Measurements from ENCODE around the gene RUVBL2.
"Not testable (repeated sequence)": the region's sequence is repeated elsewhere in the genome, so short reads cannot be mapped to it uniquely, and the experiment has no call there.

Gene RUVBL2

GRCh38 chr19:49018388-49019241 lies 24.9 kb downstream of the RUVBL2 start:
- not testable (repeated sequence) for DNase-seq

DNA sequence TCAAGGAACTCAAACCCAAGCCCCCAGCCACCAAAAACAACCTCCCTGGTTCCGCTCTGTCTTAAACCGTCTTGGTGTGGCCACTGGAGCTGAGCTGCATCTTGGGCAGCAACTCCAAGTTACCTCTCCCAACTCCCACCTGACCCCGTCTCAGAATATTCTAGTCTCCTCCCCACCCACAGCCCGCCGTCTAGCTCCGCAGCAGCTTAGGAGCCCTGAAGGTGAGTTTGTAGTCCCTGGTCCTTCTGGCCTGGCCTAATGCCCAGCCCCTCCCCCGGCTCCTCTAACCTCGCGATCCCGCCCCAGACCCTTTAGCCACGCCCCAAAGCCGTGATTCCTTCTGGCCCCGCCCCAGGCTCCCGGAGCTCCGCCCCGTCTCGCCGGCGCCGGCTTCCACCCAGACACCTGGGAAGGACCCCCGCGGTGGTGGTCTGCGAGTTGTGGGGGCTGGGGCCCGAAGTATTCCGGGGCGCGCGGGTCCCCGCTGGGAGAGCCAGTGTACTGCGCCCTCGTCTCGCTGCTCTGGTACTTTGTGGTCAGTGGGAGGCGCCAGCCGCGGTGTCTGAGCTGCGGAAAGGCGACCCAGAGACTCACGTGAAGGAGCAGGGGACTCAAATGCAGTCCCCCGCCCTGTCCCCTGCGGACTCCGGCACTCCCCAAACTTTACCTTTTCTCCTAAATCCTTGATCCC lies 25.7 kb downstream of the RUVBL2 start:
- DNase-seq: peak; percentile 63

GRCh38 chr19:49020342-49020741 lies 26.7 kb downstream of the RUVBL2 start:
- DNase-seq: no peak

GRCh38 chr19:49020931-49021895 lies 27.5 kb downstream of the RUVBL2 start:
- DNase-seq: no peak

DNA sequence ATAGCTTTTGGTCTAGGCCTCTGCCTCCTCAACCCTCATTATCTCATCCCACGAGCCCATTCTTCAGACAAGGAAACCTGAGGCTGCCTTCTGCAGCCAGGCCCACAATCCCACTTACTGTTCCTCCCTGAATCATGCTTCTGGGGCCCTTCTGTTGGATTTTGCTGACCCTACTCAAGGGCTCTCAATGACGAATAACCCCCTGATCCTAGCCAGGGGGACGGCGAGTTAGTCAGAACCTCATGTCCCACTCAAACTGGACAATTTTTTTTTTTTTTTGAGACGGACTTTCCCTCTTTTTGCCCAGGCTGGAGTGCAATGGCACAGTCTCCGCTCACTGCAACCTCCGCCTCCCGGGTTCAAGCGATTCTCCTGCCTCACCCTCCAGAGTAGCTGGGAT lies 28.4 kb downstream of the RUVBL2 start:
- no peak for DNase-seq

DNA sequence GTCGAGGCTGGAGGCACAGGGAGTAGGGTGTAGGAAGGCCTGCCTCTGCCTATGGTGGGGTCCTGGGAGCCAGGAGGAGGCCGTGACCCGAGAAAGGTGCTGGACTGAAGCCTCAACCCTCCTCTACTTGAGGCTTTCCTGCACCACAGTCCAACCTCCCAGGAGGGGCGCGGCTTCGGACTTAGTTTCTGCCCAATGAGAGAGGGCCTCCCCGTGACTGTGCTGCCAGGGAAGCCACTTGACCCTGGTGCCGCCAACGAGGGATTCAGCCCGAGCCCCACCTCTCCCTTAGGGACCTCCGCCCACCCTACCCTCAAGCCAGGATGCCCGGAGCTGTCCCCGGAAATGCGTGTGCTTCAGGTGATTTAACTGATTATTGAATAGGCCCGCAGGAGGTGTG lies 30.5 kb downstream of the RUVBL2 start, which contains the start of gene CGB3:
CGB3 (minus strand) TSS at position 101 of the 400 bp plus-strand sequence. CDS start 362 bp downstream, outside the sequence.
- not testable (repeated sequence) for DNase-seq

GRCh38 chr19:49025088-49025487 lies 31.4 kb downstream of the RUVBL2 start:
- not testable (repeated sequence) for DNase-seq

DNA sequence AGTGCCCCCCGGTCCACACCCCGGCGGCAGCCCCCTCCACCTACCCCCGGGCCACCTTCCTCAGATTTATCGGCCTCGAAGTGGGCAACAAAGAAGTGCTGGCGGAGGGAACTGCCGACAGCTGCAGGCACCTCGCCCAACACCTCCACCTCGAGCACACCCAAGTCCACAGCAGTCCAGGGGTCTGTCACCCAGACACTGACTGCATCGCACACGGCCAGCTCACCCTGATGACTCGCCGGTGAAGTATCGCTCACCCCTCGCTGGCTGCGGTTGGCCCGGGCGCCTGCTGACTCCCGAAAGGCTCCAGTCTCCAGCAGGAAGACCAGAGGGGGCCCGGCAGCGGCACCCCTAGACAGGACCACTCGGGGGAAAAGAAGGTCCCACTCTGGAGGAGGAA lies 31.9 kb downstream of the RUVBL2 start:
- DNase-seq: not testable (repeated sequence)

GRCh38 chr19:49028686-49029085 lies 35.0 kb downstream of the RUVBL2 start:
- not testable (repeated sequence) for DNase-seq

- not testable (repeated sequence) for DNase-seq
These were observed 36.1 kb downstream of the RUVBL2 start for GRCh38 chr19:49029749-49030148.

DNA sequence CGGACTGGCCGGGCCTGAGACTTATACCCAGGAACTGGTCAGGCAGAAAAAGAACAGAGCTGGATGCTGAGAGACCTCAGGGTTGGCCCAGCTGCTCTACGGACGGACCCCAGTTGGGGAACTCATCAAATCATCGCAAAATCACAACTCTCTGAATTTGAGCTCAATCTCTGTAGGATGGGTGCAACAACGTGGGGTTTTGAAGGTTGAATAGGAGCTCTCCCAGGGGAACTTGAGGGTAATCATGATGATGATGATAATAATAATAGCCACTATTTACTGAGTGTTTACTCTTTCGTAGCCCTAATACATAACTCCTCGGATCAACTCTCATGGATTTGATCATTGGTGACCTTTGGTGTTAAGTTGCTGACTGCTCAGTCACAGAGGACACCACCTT lies 36.6 kb downstream of the RUVBL2 start:
- DNase-seq: not testable (repeated sequence)

DNA sequence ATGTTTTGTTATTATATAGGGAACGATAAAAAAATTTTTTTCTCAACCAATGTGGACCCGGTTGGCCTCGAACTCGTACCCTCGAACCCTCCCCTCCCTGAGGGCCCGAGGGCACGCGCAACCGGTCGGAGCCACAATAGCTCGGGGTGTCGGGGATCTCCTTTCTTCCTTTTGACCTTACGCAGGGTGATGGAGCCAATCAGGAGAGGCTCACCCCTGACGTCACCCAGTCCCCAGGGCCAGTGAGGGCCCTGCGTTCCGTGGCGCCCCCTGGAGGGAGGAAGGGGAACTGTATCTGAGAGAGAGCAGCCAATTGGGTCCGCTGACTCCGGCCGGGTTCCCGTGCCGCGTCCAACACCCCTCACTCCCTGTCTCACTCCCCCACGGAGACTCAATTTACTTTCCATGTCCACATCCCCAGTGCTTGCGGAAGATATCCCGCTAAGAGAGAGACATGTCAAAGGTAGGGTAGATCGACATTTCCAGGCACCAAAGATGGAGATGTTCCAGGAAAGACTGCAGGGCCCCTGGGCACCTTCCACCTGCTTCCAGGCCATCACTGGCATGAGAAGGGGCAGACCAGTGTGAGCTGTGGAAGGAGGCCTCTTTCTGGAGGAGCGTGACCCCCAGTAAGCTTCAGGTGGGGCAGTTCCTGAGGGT lies 38.1 kb downstream of the RUVBL2 start, which contains the start of gene CGB2:
CGB2 (plus strand) TSS at position 249 of the 660 bp plus-strand sequence; CDS start at position 455, 206 bp downstream.
- peak; percentile 58 for DNase-seq

- DNase-seq: not testable (repeated sequence)
These were observed 43.1 kb downstream of the RUVBL2 start, which contains the start of gene CGB1 for GRCh38 chr19:49036815-49037214. Gene CGB1, minus strand, starts transcription at chr19:49036895. Its CDS starts 184 bp downstream, at chr19:49036711.

GRCh38 chr19:49038111-49038510 lies 44.4 kb downstream of the RUVBL2 start:
- DNase-seq: not testable (repeated sequence)

DNA sequence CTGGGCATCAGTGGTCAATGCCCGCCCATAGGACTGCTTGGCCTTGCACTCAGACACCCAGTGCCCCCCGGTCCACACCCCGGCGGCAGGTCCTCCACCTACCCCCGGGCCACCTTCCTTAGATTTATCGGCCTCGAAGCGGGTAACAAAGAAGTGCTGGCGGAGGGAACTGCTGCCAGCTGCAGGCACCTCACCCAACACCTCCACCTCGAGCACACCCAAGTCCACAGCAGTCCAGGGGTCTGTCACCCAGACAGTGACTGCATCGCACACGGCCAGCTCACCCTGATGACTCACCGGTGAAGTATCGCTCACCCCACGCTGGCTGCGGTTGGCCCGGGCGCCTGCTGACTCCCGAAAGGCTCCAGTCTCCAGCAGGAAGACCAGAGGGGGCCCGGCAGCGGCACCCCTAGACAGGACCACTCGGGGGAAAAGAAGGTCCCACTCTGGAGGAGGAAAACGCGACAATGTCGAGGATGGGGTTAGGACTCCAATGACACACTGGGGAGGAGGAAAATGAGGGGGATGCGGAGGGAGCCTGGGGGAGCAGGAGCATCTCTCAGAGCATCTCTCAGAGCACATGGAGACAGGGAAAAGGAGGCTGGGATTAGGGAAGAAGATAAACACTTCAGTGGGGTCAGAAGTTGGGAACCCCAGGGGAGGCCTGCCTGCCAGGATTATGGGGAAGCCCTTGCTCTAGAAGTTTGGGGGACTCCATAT lies 45.0 kb downstream of the RUVBL2 start:
- DNase-seq: not testable (repeated sequence)

- DNase-seq: not testable (repeated sequence)
These were observed 46.0 kb downstream of the RUVBL2 start for GRCh38 chr19:49039736-49040135.

GRCh38 chr19:49042177-49042576 lies 48.5 kb downstream of the RUVBL2 start:
- DNase-seq: no peak

DNA sequence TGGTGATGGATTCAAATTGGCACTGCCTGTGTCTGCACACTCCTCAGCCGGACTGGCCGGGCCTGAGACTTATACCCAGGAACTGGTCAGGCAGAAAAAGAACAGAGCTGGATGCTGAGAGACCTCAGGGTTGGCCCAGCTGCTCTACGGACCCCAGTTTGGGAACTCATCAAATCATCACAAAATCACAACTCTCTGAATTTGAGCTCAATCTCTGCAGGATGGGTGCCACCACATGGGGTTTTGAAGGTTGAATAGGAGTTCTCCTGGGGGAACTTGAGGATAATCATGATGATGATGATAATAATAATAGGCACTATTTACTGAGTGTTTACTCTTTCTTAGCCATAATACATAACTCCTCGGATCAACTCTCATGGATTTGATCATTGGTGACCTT lies 49.0 kb downstream of the RUVBL2 start:
- not testable (repeated sequence) for DNase-seq

GRCh38 chr19:49043548-49043947 lies 49.9 kb downstream of the RUVBL2 start, which contains the start of gene CGB5:
Gene CGB5, plus strand, starts transcription at chr19:49043848. Its CDS starts 362 bp downstream, at chr19:49044210.
- DNase-seq: not testable (repeated sequence)

DNA sequence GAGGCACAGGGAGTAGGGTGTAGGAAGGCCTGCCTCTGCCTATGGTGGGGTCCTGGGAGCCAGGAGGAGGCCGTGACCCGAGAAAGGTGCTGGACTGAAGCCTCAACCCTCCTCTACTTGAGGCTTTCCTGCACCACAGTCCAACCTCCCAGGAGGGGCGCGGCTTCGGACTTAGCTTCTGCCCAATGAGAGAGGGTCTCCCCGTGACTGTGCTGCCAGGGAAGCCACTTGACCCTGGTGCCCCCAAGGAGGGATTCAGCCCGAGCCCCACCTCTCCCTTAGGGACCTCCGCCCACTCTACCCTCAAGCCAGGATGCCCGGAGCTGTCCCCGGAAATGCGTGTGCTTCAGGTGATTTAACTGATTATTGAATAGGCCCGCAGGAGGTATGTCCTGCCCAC lies 55.3 kb downstream of the RUVBL2 start, which contains the start of gene CGB8:
CGB8 (minus strand) TSS at position 101 of the 400 bp plus-strand sequence. CDS start 372 bp downstream, outside the sequence.
- DNase-seq: not testable (repeated sequence)

GRCh38 chr19:49049834-49050233 lies 56.1 kb downstream of the RUVBL2 start:
- not testable (repeated sequence) for DNase-seq
